GM18858 (cell line): ENCODE results near the gene TUBB2A.
"Not testable (repeated sequence)": the region's sequence is repeated elsewhere in the genome, so short reads cannot be mapped to it uniquely, and the experiment has no call there.

ENCODE experiments used
- ATAC-seq: cut with Tn5 transposase; IDR thresholded peaks from one replicate; pipeline ENCODE4 v1.9.1; 2021; ENCODE audit not compliant: unreplicated experiment

The TUBB2A gene

DNA sequence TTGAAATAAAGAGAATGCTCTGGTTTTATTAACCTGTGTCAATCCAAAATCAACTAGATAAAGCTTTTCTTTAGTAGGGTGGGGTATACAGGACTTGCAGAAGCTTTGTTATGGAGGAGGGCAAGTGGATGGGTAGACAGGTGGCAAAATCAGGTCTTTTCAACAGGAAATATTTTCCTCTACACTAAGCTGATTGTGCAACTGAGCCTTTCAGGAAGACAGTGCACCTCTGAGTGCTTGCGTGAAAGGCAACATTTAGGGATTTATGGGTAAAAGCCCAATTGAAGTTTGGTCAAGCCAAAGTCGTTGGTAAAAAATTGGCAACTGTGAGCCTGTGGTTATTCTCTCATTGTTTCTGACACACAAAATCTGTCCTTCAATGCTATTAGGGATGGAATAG is 23.8 kb upstream of the TUBB2A start:
- no peak for ATAC-seq

DNA sequence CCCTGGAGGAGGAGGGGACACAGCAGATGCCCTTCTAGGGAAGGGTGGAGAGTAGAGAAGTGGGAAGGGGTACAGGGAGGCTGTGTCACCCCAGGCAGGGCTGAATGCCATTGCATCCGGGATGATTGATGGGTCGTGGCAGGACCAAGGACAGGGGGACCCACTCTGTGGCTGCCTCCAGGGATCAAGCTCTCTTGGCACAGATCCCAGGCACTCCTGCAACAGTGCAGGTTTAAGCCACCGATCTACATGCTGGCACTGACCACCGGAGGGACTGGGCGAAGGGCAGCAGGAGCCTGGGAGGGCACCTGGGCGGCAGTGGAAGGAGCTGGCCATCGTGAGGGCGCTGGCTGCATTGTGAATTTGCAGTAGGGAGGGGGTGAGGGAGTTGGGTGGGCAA is 22.6 kb upstream of the TUBB2A start:
- not testable (repeated sequence) for ATAC-seq

DNA sequence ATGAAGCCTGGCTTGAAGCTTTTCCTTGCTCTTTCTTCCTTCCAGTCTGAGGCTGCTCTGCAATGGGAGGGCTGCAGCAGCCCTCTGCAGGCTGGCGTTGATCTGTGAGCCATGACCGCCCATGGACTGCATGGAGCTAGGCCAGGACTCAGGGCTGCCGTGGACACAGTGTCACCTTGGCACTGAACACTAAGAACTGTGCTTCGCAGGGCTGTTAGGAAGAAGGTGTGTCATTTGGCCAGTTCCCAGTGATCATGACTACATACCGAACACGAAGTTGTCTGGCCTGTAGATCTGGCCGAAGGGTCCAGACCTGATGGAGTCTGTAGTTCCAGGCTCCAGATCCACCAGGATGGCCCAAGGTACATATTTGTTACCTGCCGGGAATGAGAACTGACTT is 21.3 kb upstream of the TUBB2A start:
- ATAC-seq = not testable (repeated sequence)

DNA sequence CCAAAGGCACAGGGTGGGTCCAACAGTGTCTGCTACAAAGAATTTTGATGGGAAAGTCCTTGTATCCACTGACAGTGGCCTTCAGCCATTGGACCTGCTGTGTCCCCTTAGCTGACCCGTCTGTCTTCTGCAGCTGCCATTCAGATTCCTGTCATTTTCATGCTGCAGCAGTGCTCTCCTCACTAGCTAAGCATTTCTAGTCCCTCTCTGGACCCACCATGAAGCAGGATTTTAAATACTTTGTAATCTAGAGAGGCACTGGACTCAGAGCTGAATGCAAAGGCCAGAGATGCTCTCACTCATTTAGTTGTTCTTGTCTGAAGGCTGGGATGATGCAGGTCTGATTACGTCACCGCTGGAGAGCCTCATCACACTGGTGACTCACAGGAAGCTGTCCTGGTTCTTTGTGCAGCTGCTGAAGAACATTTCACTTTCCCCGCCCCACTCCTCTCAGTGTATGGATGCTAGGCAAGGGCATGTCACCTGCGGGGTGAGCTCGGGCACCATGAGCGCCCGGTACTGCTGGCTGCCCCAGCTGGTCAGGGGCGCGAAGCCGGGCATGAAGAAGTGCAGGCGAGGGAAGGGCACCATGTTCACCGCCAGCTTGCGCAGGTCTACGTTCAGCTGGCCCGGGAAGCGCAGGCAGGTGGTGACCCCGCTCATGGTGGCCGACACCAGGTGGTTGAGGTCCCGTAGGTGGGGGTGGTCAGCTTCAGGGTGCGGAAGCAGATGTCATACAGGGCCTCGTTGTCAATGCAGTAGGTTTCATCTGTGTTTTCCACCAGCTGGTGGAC is 19.4 kb upstream of the TUBB2A start:
- no peak for ATAC-seq

DNA sequence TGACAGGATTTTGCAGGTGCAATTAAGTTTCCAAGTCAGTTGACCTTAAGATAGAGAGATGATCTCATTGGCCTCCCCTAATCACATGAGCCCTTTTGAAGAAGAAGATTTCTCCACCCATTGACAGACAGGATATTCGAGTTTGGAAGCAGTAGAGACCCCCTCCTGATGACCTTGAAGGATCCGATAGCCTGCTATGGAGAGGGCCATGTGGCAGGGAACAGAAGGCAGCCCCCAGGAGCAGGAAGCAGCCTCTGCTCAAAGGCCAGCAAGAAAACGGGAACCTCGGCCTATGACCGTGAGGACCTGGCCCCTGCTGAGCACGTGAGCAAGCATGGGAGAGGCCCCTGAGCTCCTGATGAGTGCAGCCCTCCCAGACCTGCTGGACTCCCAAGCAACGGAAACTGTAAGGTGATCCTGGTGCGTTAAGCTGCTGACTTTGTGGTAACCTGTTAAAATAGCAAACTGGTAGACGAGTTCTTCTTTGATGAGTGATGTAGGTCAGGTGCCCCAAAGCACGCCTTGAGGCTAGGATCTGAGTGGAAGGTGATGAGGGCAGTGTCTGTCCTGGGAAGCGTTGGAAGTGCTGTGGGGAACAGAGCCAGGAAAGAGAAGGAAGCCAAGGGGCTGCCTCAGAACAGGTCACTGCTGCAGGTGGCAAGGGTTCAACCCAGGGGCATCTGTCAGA is 18.5 kb upstream of the TUBB2A start:
- no peak for ATAC-seq

DNA sequence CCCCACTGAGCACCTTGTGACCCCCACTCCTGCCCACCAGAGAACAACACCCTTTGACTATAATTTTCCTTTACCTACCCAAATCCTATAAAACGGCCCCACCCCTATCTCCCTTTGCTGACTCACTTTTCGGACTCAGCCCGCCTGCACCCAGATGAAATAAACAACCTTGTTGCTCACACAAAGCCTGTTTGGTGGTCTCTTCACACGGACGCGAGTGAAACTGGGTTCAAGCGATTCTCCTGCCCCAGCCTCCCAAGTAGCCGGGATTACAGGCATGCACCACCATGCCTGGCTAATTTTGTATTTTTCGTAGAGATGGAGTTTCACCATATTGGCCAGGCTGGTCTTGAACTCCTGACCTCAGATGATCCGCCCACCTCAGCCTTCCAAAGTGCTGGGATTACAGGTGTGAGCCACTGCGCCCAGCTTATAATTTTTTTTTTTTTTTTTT is 16.3 kb upstream of the TUBB2A start:
- ATAC-seq = not testable (repeated sequence)

DNA sequence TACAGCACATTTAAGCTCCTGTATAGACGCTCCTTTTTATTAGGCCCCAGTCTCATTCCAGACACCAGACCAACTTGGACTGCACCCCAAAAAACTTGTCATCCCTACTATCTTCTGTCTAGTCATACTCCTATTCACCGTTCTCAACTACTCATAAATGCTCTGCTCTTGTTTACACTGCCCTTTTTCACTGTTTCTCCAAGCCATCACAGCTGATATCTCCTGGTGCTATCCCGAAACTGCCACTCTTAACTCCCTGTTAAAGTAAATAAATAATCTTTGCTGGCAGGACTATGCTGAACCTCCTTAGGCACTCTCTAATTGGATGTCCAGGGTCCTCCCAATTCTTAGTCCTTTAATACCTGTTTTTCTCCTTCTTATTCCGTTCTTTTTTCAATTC is 15.4 kb upstream of the TUBB2A start:
- not testable (repeated sequence) for ATAC-seq

DNA sequence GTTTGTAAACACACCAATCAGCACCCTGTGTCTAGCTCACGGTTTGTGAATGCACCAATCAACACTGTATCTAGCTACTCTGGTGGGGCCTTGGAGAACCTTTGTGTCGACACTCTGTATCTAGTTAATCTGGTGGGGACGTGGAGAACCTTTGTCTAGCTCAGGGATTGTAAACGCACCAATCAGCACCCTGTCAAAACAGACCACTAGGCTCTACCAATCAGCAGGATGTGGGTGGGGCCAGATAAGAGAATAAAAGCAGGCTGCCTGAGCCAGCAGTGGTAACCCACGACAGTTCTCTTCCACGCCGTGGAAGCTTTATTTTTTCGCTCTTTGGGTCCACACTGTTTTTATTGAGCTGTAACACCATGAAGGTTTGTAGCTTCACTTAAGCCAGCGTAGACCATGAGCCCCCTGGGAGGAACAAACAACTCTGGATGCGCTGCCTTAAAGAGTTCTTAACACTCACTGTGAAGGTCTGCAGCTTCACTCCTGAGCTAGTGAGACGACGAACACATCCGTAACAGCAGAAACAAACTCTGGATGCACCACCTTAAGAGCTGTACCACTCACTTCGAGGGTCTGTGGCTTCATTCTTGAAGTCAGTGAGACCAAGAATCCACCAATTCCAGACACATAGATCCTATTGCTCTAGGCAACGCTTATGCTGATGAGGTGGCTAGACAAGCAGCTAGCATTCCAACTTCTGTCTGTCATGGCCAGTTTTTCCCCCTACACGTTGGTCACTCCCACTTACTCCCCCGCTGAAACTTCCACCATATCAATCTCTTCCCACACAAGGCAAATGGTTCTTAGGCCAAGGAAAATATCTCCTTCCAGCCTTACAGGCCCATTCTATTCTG is 14.2 kb upstream of the TUBB2A start:
- not testable (repeated sequence) for ATAC-seq

DNA sequence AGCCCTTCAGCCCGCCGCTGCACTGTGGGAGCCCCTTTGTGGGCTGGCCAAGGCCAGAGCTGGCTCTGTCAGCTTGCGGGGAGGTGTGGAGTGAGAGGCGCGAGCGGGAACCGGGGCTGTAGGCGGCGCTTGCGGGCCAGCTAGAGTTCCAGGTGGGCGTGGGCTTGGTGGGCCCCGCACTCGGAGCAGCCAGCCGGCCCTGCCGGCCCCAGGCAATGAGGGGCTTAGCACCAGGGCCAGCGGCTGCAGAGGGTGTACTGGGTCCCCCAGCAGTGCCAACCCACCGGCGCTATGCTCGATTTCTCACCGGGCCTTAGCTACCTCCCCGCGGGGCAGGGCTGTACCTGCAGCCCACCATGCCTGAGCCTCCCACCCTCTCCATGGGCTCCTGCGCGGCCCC is 13.3 kb upstream of the TUBB2A start:
- ATAC-seq = not testable (repeated sequence)

DNA sequence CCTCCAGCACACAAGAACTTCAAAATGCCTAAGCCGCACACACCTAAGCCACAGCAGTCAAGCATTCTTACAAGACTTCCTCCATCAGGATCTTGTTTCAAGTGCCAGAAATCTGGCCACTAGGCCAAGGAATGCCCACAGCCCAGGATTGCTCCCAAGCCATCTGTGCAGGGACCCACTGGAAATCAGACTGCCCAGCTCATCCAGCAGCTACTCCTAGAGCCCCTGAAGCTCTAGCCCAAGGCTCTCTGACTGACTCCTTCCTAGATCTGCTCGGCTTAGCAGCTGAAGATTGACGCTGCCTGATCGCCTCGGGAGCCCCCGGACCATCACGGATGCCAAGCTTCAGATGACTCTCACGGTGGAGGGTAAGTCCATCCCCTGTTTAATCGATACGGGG is 10.7 kb upstream of the TUBB2A start:
- not testable (repeated sequence) for ATAC-seq

DNA sequence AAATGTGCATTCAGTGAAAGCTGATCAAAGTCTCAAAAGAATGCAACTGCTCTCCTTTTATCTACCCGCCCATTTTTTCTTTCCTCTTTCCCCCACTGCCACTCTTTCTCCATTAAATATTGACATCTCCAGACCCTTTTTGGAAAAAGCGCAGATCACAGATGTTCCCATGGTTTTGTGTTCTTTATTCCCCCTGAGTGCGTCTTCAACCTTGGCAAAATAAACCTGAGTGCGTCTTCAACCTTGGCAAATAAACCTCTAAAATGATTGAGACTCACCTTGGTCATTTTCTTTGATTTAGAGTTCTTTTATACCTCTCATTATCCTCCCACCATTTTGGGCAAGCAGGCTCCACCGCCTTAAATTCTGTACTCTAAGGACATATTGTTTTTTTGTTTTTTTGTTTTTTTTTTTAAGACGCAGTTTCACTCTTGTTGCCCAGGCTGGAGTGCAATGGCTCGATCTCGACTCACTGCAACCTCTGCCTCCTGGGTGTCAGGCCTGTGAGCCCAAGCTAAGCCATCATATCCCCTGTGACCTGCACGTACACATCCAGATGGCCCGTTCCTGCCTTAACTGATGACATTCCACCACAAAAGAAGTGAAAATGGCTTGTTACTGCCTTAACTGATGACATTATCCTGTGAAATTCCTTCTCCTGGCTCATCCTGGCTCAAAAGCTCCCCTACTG is 9.3 kb upstream of the TUBB2A start:
- not testable (repeated sequence) for ATAC-seq

DNA sequence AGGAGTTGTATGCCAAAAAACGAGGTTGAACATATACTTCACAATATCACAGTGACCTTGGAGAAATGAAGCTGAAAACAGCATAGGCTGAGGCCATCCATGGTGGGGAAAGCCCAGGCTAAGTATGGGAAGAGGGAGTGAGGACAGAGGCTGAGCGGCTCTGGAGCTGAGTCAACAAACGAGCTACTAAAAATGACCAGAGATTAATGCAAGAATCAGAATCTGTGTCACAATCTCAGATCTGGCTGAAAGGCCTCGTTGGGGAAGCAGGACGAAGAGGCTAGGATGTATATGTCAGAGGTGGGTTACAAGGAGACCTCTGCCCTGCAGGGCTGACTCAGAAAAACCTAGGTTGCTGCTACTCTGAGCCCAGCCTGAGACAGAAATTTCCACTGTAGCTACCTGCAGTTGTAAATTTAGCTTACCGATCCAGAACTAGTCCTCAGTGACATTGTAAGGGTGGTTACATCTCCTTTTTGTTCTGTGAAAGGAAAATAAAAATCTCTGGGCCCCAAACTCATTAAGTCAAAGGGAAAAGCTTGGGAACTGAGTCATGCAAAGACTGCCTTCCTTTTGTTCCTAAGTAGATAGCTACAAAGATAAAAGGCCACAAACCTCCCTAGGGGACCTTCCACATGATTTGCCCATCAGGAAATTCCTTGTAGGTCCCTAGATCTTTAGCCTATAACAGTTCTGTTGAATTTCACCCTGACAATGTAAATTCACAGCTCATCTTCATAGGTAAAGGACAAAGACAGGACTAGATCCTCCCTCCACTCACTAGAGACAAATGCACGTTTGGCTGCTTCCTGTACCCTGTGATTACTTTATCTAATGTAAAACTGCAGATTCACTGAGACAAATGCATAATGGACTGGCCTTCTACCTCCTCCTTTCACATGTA is 8.5 kb upstream of the TUBB2A start:
- no peak for ATAC-seq

DNA sequence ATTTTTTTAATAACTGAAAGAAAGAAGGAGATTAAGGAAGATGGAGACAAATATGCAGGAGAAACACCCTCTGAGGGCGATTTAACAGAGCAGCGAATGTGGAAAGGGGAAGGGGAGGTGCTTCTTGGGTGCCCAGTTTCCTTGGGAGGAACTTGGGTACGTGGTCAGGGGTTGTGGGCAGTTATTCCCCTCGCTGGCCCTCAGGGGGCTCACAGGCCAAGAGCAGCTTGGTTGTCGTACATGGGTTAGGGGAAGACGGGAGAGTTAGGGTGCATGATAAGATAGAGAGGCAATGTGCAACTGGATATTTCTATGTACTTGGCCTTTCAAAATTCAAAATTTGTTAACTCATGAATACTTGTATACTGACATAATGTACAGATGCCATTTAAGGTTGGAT is 7.0 kb upstream of the TUBB2A start:
- ATAC-seq = no peak

DNA sequence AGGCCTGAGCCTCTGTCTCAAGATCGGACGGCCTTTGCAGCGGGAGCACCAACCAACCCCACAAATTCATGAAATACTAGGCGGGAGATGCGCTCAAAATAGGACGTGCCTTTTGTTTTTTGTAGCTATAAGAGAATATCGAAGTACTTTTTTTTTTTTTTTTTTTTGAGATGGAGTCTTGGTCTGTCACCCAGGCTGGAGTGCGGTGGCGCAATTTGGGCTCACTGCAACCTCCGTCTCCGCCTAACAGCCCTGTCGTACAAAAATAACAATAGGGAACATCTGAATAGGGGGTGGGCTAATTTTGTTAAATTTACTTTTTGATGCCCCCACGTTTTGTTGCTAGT is 5.9 kb upstream of the TUBB2A start:
- no peak for ATAC-seq

DNA sequence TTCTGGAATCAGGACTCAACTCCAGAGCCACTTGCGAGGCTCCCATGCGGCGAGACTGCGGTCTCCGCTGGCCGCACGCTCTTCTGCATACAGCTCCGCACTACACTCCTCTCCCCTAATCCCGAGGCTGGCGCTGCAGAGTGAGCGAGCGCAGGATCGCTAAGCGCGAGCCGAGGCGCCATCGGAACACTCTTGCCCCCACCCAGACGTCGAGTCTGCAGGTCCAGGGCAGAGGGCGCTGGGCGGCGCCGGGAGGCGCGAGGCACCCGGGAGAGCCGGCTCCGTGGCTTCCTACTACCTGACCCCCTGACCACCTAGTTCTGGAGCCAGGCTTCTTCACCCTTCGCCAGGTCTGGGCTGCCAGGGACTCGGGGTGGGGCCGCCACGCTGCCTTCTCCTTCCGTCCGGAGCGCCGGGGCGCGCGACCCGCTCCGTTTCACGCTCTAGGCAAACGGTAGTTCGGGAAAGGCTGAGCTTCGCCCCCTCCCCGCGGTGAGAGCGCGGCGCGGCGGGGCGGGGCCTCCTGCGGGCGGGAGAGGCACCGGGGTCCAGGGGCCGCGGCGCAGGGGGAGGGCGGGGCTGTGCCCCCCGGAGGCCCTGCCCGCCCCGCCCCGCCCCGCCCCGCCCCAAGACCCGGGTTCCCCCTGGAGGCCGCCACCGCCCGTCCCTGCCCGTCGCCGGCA is 5.4 kb upstream of the TUBB2A start:
- ATAC-seq = no peak

DNA sequence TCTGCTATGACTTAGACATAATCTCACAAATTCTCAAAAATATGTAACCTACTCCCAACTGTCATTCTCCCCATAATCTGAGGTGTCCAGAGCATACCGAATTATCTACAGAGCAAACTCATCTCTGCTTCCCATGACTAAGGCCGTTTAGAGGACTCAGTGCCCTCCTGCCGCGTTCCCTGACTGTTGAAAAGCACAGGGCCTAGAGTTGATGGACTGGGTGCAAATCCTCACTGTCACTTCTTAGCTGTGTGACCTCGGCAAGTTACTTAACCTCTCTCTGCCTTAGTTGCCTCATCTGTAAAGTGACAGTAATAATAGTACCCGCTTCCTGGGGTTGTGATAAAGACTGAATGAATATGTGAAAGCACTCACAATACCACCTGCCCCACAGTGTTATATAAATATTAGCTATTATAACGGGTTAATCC is 4.7 kb upstream of the TUBB2A start:
- no peak for ATAC-seq

DNA sequence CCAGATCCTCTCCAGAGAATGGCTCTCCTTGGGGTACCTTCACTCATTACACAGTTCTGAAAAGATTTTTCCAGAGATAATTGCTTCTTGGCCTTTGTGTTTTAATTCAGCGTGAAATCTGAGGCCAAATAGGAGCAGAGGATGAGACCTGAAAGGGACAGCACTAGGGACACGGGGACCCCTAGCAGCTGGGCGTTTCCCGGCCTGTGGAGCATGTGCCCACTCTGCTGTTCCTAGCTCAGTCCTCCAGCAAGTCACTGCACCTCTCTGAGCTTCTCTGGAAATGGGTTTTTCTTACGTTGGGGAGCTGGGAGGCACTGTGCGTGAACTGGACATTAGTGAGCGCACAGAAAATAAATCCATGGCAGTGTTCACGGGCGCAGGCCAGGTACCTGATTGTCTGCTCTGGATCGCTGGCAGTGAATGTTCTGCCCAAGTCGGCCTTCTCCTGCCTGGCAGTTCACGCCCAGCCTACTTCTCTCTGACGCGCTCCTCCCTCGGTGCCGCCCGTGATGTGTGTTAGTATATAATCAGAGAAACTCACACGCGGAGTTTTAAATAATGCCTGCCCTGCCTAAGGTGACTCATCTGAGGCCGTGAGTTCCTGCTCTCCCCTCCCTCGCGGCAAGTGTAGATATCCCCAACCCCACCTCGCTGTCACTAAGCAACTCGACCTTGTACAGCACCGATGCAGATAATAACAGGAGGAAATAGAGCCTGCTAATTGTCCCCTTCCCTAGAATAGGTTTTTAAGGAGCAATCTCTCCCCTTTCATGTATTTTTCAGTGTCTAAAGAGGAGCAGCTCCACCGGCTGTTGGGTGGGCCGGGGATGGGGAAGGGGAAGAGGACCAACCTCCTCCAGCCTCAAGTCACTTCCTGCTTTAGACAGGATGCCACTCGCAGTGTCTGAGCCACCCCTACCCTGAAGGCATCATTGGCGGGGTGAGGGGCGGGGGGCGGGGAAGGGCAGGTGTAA is 2.7 kb upstream of the TUBB2A start:
- no peak for ATAC-seq
